ENCODE data around the gene STK39.

The STK39 gene

DNA sequence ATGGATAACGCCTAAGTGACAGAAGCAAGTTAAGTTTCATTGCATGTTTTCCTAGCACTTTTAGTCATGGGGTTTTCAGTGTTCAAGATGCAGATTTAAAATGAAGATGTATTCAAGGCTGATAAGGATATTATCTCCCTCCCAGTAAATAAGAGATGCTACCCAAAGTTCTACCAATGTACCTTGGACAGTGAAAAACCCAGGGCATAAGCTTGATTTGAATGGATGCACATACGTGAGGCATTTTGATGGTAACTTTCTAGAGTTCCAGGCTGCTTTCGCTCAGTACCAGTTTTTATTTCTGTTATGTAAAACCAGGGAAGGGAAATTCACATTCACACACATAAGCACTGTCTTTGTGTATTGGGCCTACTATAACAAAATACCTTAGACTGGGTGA is 90.3 kb downstream of the STK39 start:
- DNase-seq, result no peak

DNA sequence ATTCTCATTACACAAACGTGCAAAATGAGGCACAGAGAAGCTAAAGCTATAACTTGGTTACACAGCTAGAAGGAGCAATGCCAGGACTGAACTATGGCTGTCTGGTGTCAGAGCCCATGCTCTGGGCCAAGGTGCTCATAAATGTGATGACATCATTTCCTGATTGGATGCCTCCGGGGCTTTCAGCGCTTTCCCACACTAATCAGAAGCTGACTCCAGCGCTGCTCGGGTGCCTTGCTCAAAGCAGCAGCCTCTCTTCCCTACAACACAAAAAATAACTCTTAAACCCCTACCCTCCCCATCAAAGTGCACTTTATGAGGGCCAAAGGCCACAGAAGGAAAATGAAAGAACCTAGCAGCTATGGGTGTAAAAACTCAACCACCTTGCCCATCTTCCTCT is 90.7 kb downstream of the STK39 start:
- no peak for DNase-seq

DNA sequence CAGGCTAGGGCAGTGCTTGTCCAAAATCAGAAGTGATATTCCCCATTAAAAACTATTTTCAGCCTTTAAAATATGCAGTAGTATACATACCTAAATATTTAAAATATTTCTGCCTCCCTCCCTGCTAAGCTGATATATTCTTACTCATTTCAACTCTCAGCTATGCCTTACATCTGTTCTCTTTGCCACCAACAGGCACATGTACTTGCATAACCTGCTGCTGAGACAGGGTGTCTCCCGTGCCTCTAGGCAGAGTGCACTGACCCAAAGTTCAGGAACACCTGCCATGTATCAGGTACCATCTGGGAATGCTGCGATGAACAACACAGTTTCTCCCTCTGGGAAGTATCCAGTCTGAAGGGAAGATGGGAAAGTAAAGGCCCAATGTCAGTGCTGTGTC is 91.7 kb downstream of the STK39 start:
- DNase-seq, result no peak

DNA sequence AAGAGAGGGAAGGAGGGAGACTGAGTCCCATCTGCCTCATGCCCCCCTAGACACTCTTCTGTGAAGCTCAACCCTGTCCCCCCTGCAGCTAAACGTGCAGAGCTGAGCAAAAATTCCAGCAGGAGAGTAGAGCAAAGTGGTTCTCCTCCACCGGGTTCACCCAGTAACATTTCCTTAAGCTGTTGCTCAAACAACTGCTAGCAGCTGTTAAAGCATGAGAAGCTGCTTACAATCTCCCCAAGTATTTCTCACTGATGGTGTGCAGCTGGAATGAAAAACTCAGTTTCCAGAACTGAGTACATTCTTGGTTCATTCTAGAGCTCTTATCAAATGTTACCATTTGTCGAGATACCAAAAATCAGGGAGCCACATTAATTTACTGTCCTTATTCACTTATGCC is 92.3 kb downstream of the STK39 start:
- no peak for DNase-seq

DNA sequence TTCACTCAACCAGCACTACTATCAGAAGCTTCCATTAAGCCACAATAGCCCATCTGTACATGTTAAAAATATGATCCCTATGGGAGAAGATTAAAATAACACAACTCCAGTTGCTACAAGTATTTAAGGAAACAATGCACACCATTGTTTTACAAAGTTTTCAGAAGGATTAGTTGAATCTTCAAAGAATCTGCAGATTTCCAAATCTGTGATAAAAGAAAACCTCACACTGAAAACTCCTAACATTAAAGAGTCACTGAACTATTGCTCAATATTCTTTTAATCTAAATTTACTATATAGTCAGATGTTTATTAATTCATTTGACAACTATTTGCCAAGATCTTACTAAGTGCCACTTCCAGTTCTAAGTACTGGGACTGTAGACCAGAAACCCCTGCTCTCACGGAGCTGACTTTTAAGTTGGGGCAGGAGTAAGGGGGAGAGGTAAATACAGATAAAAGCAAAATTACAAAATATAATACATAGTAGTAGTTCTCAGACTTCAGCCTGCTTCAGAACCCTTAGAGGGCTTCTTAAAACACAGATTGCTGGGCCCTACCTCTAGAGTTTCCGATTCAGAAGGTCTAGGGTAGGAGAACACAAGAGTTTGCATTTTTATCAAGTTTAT is 94.4 kb downstream of the STK39 start:
- DNase-seq, result no peak

DNA sequence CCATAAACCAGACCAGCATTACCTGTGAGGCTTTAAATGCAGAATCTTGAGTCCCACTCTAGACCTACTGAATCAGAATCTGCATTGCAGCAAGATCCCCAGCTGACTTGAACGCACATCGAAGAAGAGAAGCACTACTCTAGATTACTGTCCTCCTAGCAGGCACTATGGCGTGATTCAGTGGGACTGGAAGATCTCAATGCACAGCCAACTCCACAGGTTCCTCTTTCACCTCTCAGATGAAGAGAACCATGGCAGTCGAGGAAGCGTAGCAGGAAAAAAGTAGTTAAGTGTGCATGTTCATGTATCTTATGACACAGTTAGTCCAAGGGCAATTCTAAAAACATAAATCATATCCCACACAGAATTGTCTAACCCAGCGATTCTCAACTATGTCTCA is 97.4 kb downstream of the STK39 start:
- DNase-seq, result no peak

DNA sequence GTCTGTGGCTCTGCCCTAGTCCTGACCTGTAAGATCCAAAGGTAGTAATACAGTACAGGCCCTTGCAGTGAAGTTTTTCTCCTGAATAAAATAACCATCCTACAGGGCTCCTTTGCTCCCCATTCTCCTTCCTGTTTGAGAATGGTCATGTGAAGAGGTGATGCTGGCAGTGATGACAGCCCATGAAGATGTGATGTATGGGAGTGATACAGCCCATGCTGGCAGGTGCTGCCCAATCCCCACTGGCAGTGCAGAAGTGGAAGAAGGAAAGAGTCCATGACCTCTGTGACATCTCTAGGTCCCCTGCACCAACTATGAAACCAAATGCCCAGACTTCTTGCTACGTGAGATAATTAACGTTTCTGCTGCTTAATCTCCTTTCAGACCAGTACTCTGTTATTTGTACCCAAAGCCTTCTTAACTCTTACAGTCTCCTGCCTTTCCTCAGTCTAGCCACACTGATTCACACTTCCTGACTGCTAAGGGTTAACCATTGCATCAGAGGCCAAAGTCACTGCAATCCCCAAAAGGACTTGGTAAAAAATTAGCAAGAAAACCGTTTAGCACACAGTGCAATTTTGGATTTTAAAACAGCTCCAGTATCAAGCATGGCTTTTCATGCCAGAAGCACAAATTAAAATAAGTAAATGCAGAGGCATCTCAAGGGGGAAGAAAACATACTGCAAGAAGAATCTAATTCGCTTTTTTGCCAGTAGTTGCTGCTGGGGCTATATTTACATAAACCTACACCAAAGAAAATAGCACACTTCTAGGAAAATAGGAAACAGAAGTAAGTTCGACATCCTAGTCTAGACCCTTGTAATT is 98.0 kb downstream of the STK39 start:
- DNase-seq, result peak; percentile 8

DNA sequence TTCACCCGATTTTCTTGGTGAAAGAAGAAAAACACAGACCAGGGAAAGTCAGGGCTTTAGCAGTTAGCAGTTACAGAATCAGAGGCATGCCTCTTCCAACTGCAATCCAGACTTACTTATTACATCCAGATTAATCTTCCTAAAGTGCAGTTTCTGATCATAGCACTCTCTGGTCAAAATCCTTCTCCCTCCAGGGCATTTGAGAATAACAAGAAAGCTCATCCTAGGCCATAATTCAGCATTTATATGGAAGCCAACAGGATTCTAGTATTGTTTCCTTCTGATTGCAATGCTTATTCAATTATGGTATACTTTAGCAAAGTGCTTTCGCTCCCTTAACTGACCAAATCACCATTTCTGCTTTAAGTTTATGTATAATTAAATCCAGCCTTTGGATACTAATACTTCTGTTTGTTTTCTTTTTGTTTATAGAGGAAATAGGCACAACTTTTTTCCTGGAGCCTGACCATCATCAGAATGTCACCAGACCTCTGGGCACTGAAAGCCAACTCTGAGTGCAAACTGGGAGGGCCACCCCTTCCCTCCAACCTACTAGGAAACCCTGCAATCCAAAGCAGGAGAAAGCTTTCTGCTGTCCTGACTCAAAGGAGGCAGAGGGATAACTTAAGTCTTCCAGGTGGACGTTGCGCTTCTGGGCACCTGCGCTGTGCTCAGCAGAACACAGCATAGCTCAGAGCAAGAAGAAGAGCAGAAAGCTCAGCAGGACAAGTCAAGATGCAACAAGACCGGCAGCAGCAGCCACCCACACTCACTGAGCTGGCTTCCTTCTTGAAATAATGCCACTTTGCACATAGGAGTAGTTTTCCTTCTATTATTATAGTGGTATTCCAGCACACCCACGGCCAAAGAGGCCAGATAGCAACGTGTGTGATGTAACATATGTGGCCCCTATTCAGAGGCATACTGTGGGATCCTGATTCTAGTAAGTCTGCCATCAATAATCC is 99.3 kb downstream of the STK39 start:
- DNase-seq, result no peak

DNA sequence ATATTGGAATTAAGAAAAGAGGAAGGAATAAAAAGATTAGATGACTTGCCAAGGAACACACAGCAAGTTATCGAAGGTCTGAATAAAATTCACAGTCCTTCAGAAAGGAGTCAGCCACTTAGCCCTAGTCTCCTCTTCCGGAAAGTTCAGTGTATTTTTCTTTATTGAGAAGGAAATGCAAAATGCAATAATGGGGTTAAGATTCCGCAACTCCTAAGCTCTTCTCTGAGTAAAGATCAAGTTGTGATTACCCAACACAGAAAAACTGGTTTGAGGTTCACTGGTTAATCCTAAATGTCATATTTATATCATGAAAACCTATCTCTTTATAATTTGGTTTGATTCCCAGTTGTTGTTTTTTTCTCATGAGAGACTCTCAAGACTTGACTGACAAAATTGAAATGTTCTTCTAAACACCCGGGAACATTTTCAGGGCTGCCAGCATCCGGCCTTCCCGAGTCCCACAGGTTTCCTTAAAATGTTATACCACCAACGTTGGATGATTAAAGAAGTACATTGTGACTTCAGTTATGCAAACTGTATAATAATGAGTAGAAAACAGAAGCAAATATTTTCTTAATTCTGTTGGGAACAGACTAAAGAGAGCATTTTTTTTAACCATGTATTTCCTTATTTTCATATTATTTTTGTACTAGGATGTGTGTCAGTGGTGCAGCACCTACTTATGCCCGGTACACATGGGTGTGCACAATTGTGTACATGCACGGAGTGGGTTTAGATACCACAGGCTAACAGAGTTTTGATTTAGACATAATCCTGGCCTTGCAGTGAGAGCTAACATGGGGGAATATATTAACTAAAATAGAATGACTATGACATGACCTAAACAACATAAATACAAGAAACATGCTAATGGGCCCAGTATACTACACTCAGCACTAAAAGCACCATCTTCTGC is 100.2 kb downstream of the STK39 start:
- DNase-seq, result no peak

DNA sequence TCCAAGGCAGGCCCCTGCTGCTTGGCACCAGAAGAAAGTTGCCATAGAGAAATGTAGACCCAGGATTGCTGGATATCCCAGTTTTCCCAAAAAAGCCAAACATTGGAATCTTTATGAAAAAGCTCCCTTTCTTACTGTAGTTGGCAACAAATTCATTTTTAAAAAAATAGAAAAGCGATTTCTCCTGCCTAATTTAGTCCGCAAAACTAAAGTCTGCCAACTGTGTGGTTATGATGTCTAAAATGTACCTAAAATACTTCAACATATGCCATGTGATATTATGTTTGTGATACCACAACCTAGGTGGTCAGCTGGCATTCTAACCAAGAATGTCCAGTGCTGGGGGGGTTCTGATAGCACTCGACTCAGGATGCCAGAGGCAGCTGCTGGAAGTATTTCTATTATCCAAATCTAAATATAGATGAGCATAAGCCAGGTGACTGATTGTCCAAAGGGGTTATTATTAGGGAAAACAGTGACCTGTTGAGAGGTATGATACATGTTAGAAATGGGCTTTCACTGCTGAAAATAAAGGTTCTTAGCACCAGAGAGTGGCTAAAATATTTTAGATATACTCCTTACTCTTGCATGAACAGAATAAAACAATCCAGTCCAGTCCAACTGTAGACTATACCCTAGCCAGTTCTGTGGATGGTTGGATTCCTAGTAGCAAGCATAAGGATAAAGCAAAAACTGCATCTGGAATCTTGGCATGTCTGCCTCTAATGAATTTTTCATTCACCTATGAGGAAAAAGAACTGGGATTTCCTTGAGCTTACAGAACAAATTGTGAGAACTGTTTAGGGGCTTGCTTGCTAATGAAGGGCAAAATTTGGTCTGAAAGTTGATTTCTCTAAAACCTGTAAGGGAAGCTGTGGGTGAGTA is 101.7 kb downstream of the STK39 start:
- no peak for DNase-seq

DNA sequence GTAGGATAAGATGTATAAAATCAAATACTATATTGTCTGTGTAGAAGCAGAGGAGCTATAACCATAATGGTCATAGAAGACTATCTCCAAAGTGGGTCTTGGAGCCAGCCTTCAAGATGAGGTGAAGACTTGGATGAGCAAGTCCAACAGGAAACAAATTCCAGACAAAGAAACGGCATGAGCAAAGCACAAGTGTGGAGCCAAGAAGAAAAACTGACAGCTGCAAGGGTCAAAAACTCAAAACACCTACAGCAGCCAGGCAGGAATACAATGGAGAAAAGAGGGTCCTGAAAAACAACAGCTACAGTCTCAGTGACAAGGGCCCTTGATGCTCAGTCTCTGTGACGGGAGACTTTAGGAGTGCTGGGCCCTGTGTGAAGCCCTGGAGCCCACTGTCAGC is 102.4 kb downstream of the STK39 start:
- no peak for DNase-seq

DNA sequence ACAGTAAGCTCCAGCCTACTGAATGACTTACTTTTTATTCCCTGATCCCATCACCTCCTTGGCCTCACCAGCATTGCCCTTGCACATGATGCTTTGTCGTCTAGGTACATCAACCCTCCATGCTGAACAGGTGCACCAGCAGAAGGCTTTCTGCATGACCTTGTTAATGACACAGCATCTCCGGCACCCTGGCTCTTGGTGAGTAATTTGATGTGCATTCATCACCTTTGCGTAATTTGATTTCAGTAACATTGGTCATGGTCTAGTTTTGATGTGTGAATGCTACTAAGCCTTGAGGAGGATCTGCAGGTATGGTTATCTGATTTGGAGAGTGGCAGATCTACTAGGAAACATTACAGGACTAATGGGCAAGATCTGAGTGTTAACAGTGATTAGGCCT is 103.6 kb downstream of the STK39 start:
- DNase-seq, result no peak

DNA sequence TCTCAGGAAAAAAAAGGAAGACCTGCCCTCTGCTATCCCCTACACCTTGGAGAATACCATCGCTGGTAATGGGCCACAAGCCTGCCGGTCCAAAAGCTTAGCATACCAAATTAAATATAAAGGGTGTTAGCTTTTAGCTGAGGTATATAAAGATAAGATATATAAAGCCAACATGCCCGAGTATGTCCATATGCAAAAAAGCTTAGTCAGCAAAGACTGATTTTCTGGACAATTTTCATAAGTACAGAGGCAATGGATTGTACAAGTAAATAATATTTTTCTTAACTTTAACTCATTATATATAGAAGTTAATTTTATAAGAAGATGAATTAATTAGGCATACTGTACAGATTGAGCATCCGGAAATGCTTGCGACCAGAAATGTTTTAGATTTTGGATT is 106.5 kb downstream of the STK39 start:
- DNase-seq, result no peak

DNA sequence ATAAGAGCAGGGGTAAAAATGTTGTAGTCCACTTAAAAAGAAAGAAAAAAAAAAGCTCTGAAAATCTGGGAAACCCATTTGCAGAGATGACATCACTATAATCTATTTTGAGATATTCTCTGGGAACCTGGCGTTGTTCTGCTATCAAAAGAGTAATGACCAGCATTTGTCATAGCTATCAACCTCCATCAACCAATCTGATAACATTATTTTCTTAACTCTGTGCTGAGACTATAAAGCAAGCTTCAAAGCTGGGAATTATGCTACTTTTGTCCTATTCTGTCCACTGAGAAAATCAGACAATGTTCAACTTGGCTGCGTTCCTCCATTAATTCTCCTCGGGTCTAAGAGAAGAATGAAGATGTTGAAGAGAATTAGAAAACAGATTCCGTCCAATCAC is 107.5 kb downstream of the STK39 start:
- DNase-seq, result no peak

DNA sequence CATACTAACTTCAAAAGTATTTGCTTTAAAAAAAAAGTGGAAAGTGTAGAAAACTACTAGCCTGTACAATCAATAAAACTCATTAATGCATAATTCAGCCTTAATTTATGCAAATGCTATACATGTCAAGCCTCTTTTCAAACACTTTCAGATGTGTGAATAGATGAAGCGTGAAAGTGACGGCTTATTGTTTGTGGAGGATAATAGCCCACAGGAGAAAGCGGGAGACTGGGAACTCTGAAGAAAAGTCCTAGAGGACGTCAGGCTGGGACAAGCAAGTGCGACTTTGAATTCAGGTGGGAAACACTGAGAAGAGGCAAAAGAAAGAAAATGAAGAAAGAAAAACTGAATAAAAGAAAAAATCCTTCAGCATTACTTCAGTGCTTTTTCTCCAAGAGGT is 108.5 kb downstream of the STK39 start:
- DNase-seq, result no peak

DNA sequence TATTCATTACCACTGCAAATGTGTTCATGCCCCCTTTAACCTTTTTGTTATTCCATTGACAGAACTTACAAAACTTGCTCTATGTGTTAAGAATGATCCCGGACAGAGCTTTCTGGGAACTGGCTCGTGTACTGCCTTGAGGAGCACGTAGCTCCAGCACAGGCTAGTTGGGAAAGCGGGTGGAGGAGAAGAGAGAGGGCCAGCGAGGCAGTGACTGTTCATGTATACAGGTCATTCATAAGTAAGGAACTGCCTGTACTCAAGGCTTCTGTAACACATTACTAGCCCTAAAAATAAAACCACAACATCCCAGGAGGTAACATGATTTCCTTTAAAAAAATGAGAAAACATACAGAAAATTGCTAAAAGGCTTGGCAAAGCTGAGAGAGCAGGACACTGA is 109.0 kb downstream of the STK39 start:
- DNase-seq, result no peak

DNA sequence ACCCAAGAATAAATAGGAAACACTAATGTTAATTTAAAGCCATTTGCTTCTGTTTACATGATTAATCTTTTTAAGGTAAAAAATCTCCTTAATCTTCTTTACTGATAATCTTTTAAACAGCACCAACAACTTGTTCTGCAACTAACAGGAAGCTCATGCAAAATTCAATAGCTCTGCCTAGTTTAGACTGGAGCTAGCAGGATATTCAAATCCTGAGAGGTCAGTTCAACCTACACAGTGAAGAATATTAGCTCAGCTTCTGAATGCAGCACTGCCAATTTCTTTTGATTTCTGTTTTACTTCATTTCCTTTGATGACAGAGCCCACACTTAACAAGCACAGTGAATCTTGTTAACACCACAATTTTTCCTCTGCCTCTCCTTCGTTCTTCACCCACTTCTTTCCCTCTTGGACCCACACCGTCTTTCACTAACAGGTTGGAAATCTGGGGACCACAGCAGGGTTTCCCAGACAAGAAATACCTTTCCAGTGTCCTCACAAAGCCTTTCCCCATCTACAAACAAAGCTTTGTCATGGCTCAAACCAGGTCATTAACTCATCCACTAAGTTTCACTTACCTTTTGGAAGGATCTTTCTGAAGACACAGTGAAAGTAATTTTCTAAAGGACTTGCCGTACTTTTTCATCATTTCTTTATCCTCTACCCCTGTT is 109.8 kb downstream of the STK39 start:
- DNase-seq, result no peak

DNA sequence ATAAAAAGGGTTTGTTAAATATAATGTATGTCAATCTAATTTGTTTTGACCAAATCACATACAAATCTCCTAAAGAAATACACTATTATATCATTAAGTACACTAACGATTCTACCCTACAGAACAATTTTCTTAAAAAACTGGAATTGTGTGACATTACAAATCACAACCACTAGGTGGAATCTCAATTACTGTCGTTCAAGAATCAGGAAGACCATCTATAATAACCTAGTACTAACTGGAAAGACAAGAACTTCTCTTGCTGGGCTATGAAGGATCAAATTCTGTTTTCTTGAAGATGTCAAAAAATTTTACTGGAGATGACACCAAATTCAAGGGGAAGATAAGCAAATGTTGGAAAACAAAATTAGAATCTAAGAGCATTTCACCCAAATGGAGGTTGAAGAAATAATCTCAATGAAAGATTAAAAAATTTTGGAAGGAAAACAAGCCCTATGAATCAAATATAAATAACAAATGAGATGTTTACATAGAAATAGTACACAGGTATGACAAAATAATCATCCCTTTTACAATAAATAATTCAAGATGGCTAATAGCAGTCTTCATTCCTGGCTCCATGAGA is 110.9 kb downstream of the STK39 start:
- peak; percentile 68 for DNase-seq

DNA sequence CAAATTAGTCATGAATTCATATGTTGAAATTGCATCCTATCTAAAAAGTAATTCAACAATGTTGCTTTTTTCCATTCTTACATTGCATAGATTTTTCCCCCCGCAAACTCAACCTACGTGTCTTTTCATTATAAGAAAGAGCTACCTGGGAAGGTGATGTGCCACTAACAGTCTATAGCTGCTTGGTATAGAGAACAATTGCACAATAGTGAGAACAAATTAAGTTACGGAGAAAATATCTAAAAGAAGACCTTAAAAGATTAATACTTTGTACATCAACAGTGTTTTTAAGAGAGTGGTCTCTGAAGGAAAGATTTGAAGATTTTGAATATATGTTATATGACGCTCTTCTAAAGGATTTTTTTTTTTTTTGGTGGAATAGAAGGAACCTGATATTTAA is 111.8 kb downstream of the STK39 start:
- no peak for DNase-seq

DNA sequence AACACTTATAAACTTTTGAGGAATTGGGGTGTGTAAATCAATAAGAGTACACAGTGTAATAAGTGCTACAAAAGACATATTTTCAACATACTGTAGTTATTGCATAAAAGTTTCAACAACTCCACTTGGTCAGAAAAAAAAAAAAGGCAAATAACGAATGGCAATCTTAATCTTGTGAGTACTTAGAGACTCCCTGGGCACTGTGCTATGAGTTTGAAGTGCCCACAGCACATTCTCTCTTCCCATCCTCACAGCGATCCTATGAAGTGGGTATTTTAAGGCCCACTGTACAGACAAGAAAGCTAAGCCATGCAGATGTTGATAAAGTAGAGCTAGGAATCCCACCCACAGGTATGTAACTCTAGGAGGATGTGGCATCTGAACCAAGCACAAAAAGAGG is 112.3 kb downstream of the STK39 start:
- no peak for DNase-seq
